Left renal pelvis (tissue), 4 donors: Measurements from ENCODE around the gene TRIM69. TPM values are rescaled to one million over a fixed set of nuclear protein-coding genes. Genes with fewer than 3 reads are reported as not detected.
"Not testable (repeated sequence)": the region's sequence is repeated elsewhere in the genome, so short reads cannot be mapped to it uniquely, and the experiment has no call there.

Experiments used
- DNase-seq, 4 donors: peaks; one replicate each; pipeline ENCODE4 v3.0.0-alpha.2; 2013; ENCODE audit warnings: low read depth in 4 of 4, low spot score in 3 of 4
- polyA plus RNA-seq, 4 donors: library from polyadenylated mRNA; unstranded; fragments of 120-200 nt; gene quantifications; one replicate each; pipeline ENCODE4 v1.2.1, GENCODE V29; 2013; ENCODE audit not compliant: insufficient read length in 4 of 4

Gene TRIM69
- polyA plus RNA-seq, 4 donors, result 24.4 to 26.1 (median 24.9) TPM

- peak in 1 of 4 donors; percentile 24 for DNase-seq
Measured at GRCh38 chr15:44738340-44738984, 2.1 kb downstream of the TRIM69 start.

DNA sequence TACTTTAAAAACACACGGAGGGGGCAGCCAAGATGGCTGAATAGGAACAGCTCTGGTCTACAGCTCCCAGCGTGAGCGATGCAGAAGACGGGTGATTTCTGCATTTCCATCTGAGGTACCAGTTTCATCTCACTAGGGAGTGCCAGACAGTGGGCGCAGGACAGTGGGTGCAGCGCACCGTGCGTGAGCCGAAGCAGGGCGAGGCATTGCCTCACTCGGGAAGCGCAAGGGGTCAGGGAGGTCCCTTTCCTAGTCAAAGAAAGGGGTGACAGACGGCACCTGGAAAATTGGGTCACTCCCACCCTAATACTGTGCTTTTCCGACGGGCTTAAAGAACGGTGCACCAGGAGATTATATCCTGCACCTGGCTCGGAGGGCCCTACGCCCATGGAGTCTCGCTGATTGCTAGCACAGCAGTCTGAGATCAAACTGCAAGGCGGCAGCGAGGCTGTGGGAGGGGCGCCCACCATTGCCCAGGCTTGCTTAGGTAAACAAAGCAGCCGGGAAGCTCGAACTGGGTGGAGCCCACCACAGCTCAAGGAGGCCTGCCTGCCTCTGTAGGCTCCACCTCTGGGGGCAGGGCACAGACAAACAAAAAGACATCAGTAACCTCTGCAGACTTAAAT lies 3.0 kb downstream of the TRIM69 start:
- not testable (repeated sequence) for DNase-seq

DNA sequence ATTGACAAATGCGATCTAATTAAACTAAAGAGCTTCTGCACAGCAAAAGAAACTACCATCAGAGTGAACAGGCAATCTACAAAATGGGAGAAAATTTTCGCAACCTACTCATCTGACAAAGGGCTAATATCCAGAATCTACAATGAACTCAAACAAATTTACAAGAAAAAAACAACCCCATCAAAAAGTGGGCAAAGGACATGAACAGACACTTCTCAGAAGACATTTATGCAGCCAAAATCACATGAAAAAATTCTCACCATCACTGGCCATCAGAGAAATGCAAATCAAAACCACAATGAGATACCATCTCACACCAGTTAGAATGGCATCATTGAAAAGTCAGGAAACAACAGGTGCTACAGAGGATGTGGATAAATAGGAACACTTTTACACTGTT lies 7.1 kb downstream of the TRIM69 start:
- DNase-seq, result not testable (repeated sequence)

DNA sequence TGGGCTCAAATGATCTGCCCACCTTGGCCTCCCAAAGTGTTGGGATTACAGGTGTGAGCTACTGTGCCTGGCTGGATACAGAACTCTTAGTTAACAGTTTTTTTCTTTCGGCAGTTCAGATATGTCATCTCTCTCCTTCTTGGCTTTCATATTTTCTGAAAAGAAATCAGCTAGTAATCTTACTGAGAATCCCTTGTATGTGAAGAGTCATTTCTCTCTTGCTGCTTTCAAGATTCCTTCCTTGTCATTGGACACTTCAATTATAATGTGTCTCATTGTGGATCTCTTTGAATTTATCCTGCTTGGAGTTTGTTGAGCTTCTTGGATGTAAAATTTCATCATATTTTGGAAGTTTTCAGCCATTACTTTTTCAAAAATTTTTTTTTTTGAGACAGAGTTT lies 17.0 kb downstream of the TRIM69 start:
- DNase-seq, result no peak

DNA sequence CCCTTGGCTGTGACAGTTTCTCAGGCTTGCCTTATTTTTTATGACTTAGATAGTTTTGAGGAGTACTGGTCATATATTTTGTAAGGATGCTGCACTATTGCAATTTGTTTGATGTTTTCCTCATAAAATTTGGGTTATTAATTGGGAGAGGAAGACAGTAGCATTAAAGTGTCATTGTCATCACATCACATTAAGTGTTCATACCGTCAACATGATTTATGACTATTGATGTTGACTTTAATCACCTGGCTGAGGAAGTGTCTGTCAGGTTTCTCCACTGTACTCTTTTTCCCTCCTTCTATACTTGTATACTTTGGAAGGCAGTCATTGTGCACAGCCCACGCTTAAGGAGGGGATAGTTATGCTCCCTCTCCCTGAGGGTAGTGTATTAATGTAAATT lies 26.9 kb downstream of the TRIM69 start:
- no peak for DNase-seq

- DNase-seq, result no peak
Measured at GRCh38 chr15:44763848-44764247, 27.5 kb downstream of the TRIM69 start.

- no peak for DNase-seq
Measured at GRCh38 chr15:44765036-44765435, 28.7 kb downstream of the TRIM69 start.

GRCh38 chr15:44769521-44769920 lies 33.2 kb downstream of the TRIM69 start:
- DNase-seq, result peak in 2 of 4 donors; percentile 7 to 39

DNA sequence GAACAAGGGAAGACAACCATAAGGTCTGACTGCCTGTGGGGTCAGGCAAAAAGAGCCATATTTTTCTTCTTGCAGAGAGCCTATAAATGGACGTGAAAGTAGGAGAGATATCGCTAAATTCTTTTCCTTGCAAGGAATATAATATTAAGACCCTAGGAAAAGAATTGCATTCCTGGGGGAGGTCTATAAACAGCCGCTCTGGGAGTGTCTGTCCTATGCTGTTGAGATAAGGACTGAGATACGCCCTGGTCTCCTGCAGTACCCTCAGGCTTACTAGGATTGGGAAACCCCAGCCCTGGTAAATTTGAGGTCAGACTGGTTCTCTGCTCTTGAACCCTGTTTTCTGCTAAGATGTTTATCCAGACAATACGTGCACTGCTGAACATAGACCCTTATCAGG lies 34.4 kb downstream of the TRIM69 start:
- not testable (repeated sequence) for DNase-seq

DNA sequence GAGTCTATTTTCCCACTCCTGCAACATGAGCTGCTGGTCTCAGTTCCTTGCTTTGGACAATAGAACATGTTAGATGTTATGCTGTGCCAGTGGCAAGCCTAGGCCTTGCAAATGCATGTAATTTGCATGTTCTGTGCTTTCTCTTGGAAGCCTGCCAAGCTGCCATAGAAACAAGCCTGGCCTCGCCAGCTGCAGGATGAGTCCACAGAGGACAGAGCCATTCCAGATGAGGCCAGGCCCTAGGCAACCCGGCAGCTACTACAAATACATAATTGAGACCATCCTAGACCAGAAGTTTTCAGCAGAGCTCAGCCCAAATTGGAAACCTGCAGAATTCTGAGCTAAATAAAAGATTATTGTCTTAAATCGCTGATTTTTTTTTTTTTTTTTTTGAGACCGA lies 39.6 kb downstream of the TRIM69 start:
- peak in 1 of 4 donors; percentile 12 for DNase-seq

- DNase-seq, result no peak
Measured at GRCh38 chr15:44779761-44780160, 43.4 kb downstream of the TRIM69 start.

- DNase-seq, result no peak
Measured at GRCh38 chr15:44780608-44781007, 44.3 kb downstream of the TRIM69 start.

- no peak for DNase-seq
Measured at GRCh38 chr15:44781128-44781810, 44.9 kb downstream of the TRIM69 start.

DNA sequence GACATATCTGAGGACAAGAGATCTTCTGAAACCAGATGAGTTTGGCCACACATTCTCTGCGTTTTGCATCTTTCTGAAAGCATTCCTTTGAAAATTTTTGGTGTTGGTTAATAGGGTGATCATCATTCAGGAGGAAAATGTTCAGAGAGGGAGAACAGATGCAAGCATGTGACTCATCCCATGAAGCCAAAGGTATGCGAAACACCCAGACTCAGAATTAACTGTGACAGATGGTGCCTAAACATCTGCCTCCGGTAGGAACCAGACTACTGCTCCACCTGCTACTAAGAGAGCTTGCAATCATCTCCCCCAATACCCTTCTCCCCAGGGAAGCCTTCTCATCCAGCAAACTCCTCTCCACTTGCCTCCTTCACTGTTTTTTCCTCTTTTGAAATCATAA lies 46.2 kb downstream of the TRIM69 start:
- DNase-seq, result no peak

DNA sequence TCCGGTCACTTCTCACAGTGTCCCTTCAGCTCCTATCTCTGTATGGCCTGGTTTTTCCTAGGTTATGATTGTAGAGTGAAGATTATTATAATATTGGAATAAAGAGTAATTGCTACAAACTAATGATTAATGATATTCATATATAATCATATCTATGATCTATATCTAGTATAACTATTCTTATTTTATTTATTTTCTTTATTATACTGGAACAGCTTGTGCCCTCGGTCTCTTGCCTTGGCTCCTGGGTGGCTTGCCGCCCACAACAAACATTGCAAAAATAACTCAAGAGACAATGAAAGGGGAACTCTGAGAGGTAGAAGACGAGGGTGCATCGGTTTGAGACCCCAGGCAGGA lies 48.6 kb downstream of the TRIM69 start:
- DNase-seq, result not testable (repeated sequence)

DNA sequence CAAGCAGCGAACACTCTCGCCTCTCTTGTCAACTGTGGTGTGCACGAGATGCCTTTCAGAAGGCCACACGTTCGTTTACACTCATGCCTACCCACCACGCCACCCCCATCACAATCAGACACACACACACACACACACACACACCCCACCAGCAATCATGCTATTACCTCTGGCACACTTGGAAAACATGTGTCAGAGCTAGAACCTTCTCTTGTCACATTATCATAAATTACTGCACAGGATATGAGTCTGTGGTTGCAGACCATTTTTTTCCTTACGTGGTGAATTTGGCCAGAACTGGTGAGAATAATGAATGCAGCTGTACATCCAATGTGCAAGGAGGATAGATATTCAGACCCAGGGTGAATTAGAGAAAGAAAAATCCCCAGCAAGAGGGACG lies 52.4 kb downstream of the TRIM69 start:
- DNase-seq, result no peak

DNA sequence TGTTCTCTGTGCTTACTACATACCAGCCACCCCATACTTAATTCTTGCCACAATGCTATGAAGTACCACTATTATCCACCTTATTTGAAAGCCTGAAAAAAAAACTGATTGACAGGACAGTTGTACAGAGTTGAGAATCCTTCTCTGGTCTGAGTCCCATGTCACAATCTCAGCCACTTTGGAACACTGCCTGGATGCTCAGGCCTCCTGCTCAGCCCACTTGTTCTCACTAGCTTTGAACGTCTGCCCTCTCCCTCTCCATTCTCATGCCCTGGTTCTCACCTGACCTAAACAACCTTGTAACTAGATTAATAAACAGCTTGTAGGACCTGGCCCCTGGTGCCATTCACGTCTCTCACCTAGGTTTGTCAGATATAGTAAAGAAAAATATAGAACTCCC lies 53.9 kb downstream of the TRIM69 start:
- no peak for DNase-seq

DNA sequence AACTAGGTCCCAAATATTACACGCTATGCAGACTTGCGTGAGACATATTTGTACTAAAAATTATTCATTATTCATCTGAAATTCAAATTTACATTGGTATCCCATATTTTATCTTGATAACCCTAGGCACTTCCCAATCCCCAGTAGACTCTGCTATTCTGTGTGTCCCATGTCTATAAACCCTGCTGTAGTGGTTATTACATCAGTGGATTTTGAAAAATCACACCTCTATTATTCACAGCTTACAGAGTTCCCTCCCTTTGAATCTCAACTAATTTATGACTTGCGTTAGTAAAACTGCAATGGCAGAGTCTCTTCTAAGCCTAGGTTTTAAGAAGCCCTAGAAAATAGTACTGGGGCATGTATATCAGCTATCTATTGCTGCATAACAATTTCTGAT lies 54.3 kb downstream of the TRIM69 start:
- no peak for DNase-seq

GRCh38 chr15:44792715-44793114 lies 56.4 kb downstream of the TRIM69 start:
- no peak for DNase-seq

- DNase-seq, result no peak
Measured at GRCh38 chr15:44794072-44794471, 57.7 kb downstream of the TRIM69 start.

DNA sequence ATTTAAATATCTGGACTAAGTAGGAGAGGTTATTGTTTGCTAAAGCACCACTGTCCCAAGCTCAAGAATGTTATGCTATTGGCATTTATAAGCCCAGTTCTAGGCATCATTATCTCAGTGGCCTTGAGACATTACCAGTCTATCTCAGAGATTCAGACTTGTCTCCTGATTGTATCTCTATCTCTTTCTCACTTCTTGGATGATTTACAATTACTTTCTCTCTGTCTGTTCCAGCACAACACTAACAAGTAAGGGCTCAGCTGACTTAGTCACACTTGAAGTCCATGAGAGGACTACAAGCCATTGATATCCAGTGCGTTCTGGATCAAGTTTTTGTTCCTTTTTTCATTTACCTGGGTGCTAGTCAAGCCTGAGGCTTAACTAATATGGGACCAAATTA lies 60.2 kb downstream of the TRIM69 start:
- no peak for DNase-seq

DNA sequence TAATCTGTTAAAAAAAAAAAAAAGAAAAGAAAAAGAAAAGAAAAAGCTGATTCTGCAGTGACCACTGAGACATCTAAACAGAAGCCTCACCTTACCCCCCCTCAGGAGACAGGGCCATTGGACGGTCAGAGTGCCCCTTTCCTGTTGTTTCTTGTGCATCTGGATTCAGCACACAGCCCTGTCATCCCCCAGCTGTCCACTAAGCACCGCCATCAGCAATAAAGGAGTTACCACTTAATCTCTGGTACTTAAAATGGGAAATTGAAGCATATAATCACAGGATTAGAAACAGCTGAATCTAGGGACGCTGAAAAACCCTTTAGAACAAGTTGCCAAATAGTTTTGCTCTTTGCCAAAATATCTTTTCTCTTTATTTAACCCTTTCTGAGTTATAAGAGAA lies 62.5 kb downstream of the TRIM69 start:
- DNase-seq, result no peak
